Stimulated activated CD8-positive, alpha-beta memory T cell treated with anti-CD3 and anti-CD28 coated beads, Interleukin-7, amount 100 ng/mL, for 24 hours (primary cell): ENCODE data around the gene P3H3.
"Not testable (repeated sequence)": the region's sequence is repeated elsewhere in the genome, so short reads cannot be mapped to it uniquely, and the experiment has no call there.

Experiments used
- DNase-seq: peaks from one replicate; pipeline ENCODE4 v3.0.0-alpha.2; 2020; ENCODE audit warnings: low read depth

Gene P3H3

GRCh38 chr12:6867413-6868210 lies 39.4 kb downstream of the P3H3 start, which contains the start of gene TPI1:
Gene TPI1, plus strand, starts transcription at chr12:6867531. Its CDS starts 36 bp downstream, at chr12:6867567.
- no peak for DNase-seq

- no peak for DNase-seq
These were observed 40.2 kb downstream of the P3H3 start for GRCh38 chr12:6868211-6869048.

GRCh38 chr12:6869049-6870021 lies 41.1 kb downstream of the P3H3 start:
- peak; percentile 69 for DNase-seq

GRCh38 chr12:6870304-6870703 lies 42.1 kb downstream of the P3H3 start:
- not testable (repeated sequence) for DNase-seq

- no peak for DNase-seq
These were observed 43.1 kb downstream of the P3H3 start for GRCh38 chr12:6871052-6871957.

- DNase-seq = peak; percentile 71
These were observed 44.2 kb downstream of the P3H3 start for GRCh38 chr12:6872073-6873048.

- peak; percentile 99 for DNase-seq
These were observed 45.1 kb downstream of the P3H3 start, which contains the start of gene SPSB2 for GRCh38 chr12:6873094-6874014. Gene SPSB2, minus strand, starts transcription at chr12:6873303. Its CDS starts 402 bp downstream, at chr12:6872901.

- not testable (repeated sequence) for DNase-seq
These were observed 45.8 kb downstream of the P3H3 start for GRCh38 chr12:6874015-6874368.

GRCh38 chr12:6879824-6880223 lies 51.6 kb downstream of the P3H3 start:
- DNase-seq = not testable (repeated sequence)

GRCh38 chr12:6883252-6883651 lies 55.0 kb downstream of the P3H3 start:
- DNase-seq = no peak

- no peak for DNase-seq
These were observed 55.5 kb downstream of the P3H3 start for GRCh38 chr12:6883683-6884082.

- DNase-seq = no peak
These were observed 56.3 kb downstream of the P3H3 start for GRCh38 chr12:6884539-6884938.

GRCh38 chr12:6886206-6886999 lies 58.2 kb downstream of the P3H3 start:
- DNase-seq = not testable (repeated sequence)

GRCh38 chr12:6887460-6887859 lies 59.3 kb downstream of the P3H3 start:
- no peak for DNase-seq

- DNase-seq = no peak
These were observed 60.2 kb downstream of the P3H3 start for GRCh38 chr12:6888360-6888759.

- not testable (repeated sequence) for DNase-seq
These were observed 60.6 kb downstream of the P3H3 start for GRCh38 chr12:6888794-6889193.
